Measurements from ENCODE around the gene CRK. TPM values are rescaled to one million over a fixed set of nuclear protein-coding genes. Genes with fewer than 3 reads are reported as not detected.

The CRK gene
- total RNA-seq, 2 donors from 2014 or later, result 48.3 to 76.0 TPM

DNA sequence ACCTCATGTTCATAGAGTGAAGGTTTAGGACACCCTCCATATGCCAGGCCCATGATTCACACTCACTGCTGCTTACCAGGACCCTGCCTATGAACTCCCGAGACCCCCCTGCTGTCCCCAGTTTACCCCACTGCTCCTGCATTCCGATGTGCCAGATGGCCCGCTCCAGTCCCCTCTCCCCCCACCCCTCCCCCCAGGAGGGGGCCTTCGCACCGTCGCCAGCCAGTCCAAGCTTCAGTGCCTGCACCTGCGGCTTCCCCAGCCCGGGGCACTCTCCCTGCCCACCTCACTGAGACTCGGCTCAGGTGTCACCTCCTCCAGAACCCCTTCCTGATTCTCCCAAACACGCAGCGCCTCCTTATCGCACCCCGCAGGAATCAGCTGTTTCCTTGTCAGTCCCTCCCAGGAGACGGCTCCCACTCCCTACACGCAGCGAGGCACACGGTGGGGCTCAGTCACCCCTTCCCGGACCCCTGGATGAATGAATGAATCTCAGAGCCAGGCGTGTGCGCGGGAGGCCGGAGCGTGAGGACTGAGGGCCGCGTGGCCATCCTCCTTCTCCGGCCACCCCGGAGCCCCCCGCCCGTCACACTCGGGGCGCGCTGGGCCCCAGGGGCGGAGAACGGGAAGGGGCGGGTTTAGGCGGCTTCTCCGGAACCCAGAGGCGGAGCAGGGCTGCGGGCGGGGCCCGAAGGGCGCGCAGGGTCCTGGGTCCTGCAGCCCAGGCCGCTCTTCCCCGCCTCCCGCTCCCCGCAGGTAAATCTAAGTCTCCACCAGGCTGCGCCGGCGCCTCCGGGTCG lies 34.8 kb upstream of the CRK start:
- ATAC-seq (ENCODE audit: insufficient number of reproducible peaks, low FRiP score, low read depth), result no peak
- peak overlapping the region; percentile 92 to 95 for H3K27ac ChIP-seq
- H3K9me3 ChIP-seq, result no peaks in the 10 kb centered on the region
- no peak for DNase-seq (ENCODE audit: low spot score)
- H3K4me3 ChIP-seq, result peak overlapping the region; percentile 90
- peaks cover 59 to 84% of the 10 kb centered on the region in 2 donors for H3K4me1 ChIP-seq (ENCODE audit: control insufficient read depth in 1 of 2, low read depth in 2 of 2)
- H3K27me3 ChIP-seq (replicated peaks; ENCODE audit: insufficient read depth), result no peaks in the 10 kb centered on the region
- peaks cover 1% of the 10 kb centered on the region for H3K36me3 ChIP-seq
- TF ChIP-seq, protein P1, sequence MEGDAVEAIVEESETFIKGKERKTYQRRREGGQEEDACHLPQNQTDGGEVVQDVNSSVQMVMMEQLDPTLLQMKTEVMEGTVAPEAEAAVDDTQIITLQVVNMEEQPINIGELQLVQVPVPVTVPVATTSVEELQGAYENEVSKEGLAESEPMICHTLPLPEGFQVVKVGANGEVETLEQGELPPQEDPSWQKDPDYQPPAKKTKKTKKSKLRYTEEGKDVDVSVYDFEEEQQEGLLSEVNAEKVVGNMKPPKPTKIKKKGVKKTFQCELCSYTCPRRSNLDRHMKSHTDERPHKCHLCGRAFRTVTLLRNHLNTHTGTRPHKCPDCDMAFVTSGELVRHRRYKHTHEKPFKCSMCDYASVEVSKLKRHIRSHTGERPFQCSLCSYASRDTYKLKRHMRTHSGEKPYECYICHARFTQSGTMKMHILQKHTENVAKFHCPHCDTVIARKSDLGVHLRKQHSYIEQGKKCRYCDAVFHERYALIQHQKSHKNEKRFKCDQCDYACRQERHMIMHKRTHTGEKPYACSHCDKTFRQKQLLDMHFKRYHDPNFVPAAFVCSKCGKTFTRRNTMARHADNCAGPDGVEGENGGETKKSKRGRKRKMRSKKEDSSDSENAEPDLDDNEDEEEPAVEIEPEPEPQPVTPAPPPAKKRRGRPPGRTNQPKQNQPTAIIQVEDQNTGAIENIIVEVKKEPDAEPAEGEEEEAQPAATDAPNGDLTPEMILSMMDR (IDR thresholded peaks at IDR 0.05), result no peak

DNA sequence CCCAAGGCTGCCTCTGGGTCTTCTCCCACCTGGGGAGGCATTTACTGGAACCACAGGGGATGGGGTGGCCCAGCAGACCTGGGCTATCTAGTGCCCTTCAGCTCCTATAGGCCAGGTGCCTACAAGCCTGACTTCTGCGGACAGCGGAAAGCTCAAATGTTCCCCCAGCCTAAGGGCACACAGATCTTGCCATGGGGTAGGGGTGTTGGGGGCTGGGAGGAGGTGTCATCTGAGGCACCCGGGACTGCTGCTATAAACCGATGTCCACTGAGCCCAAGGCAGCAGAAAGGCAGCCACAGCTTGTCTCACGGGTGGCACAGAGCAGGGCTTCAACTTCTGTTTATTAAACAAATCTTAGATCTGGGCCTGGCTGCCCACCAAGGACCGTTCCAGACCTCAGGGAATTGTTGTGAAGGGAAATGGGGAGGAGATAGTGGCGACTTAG lies 32.8 kb upstream of the CRK start:
- DNase-seq (ENCODE audit: low spot score) (no peak), ATAC-seq (ENCODE audit: insufficient number of reproducible peaks, low FRiP score, low read depth) (no peak)
- Histone ChIP-seq H3K4me1 (ENCODE audit: control insufficient read depth in 1 of 2, low read depth in 2 of 2) (peaks cover 44 to 71% of the 10 kb centered on the region in 2 donors), H3K27ac (peak overlapping the region; percentile 92 to 95), H3K27me3 (replicated peaks; ENCODE audit: insufficient read depth) (no peaks in the 10 kb centered on the region), H3K4me3 (peak overlapping the region; percentile 90), H3K9me3 (no peaks in the 10 kb centered on the region), H3K36me3 (no peaks in the 10 kb centered on the region)
- TF ChIP-seq, protein P1 (IDR thresholded peaks at IDR 0.05), result no peak

DNA sequence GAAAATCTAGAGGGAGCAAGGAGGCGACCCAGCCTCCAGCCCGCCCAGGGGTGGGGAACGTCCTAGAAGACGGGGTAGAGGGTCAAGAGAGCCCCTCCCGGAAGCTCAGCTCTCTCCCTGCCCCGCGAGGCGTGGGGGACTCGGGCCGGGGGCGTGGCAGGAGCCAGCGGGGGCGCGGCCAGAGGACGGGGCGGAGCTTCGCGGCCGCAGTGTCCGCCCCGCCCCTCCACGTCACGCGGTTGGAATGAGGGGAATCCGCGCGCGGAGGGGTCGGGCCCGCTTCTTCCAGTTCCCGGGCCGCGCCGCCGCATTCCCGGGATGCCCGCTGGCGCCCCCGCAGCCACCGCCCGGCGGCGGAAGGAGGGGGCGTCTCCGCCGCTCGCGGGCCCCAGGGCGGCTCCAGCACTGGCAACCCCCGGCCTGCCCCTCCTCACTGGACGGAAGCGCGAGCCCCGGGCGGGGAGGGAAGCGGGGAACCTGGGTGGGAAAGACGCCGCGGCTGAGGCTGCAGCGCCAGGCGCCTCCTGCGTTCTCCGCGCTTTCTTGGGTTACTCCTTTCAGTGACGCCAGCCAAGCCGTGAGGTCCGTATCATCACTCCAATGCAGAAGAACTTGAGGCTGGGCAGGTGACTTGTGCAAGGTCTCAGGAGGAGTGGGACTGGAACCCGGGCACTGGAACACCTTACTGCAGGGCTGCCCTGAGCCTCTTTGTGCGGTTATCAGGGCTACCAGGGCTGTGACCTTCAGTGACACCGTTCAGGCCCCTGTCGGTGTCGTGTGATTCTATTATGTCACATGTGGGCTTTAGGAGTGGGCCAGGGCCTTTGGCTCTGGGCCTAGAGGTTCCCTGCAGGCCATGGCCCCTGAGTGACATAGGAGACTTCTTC lies 32.1 kb upstream of the CRK start:
- H3K4me1 ChIP-seq (ENCODE audit: control insufficient read depth in 1 of 2, low read depth in 2 of 2), result peaks cover 39 to 71% of the 10 kb centered on the region in 2 donors

DNA sequence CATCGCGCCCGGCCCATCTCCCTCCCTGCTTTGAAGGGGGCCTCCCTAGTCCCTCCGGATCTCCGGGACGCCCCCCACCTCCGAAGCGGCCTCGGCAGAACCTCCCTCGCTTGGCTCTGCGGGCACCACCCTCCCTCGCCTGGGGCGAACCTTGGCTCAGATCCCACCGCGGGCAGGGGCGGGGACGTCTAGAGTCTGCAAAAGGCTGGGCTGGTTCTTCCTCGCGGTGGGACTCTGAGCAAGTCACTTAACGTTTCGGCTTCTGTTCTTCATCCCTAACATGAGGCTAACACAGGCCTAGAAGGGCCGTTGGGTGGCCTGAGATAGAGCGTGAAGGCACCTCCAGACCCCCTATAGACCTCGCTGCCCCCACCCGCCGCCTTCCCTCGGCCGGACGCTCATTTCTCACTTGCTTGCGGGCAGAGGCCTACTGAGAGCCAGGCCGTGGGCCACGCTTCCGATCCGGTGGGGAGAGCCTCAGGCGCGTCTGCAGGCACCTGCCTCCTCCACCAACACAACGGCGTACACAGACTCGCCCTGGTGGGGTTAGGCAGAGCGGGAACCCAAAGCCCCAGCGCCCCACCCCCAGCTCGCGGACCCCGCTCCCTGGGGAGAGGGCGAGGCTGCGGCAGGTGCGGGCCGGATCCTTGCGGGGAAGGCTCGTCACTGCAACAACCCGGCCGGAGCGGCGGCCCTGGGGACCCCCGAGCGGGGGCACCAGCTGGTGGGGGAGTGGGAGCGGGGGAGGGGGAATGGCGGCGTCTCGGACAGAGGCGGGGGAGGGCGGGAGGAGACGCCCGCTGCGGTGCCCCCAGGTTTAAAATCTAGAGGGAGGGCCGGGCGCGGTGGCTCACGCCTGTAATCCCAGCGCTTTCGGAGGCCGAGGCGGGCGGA lies 31.0 kb upstream of the CRK start:
- peaks cover 28 to 66% of the 10 kb centered on the region in 2 donors for H3K4me1 ChIP-seq (ENCODE audit: control insufficient read depth in 1 of 2, low read depth in 2 of 2)
- H3K9me3 ChIP-seq, result no peaks in the 10 kb centered on the region
- TF ChIP-seq, protein P1 (IDR thresholded peaks at IDR 0.05), result no peak
- H3K27ac ChIP-seq, result peak overlapping the region; percentile 92 to 95
- peaks cover 13% of the 10 kb centered on the region for H3K36me3 ChIP-seq
- H3K4me3 ChIP-seq, result peak overlapping the region; percentile 90
- peak; percentile 16 for ATAC-seq (ENCODE audit: insufficient number of reproducible peaks, low FRiP score, low read depth)
- DNase-seq (ENCODE audit: low spot score), result peak; percentile 62
- H3K27me3 ChIP-seq (replicated peaks; ENCODE audit: insufficient read depth), result no peaks in the 10 kb centered on the region

More for the DNA sequence above, 32.1 kb upstream of the CRK start:
- Histone ChIP-seq H3K9me3 (no peaks in the 10 kb centered on the region), H3K36me3 (peaks cover 5% of the 10 kb centered on the region), H3K27ac (peak overlapping the region; percentile 92 to 95), H3K27me3 (replicated peaks; ENCODE audit: insufficient read depth) (no peaks in the 10 kb centered on the region), H3K4me3 (peak overlapping the region; percentile 90)
- TF ChIP-seq, protein P1 (IDR thresholded peaks at IDR 0.05), result peak; percentile 34
- ATAC-seq (ENCODE audit: insufficient number of reproducible peaks, low FRiP score, low read depth) (peak; percentile 28), DNase-seq (ENCODE audit: low spot score) (no peak)

Measured in thoracic aorta (tissue), 2 donors.